ENCODE measurements around the gene CEP20.

CEP20 gene

GRCh38 chr16:15817446-15817845 lies 71.0 kb downstream of the CEP20 start:
- TF ChIP-seq GATA2 (IDR thresholded peaks at IDR 0.05; ENCODE audit: low read depth, low read length): no peak
- TF ChIP-seq GATA3 (IDR thresholded peaks at IDR 0.05; ENCODE audit: low read depth, low read length): no peak

GRCh38 chr16:15816228-15816627 lies 72.2 kb downstream of the CEP20 start:
- no peak for TF ChIP-seq GATA3 (IDR thresholded peaks at IDR 0.05; ENCODE audit: low read depth, low read length)
- TF ChIP-seq GATA2 (IDR thresholded peaks at IDR 0.05; ENCODE audit: low read depth, low read length): no peak

Data from SH-SY5Y (cell line).